NCI-H1694 treated with DMSO at 0.1 percent for 48 hours (cell line): ENCODE measurements around the gene TMCO4.
"Not testable (repeated sequence)": the region's sequence is repeated elsewhere in the genome, so short reads cannot be mapped to it uniquely, and the experiment has no call there.

Experiments used
- DNase-seq: peaks from one replicate; lab custom pipeline; 2025; lab: John Stamatoyannopoulos, UW

TMCO4 gene

DNA sequence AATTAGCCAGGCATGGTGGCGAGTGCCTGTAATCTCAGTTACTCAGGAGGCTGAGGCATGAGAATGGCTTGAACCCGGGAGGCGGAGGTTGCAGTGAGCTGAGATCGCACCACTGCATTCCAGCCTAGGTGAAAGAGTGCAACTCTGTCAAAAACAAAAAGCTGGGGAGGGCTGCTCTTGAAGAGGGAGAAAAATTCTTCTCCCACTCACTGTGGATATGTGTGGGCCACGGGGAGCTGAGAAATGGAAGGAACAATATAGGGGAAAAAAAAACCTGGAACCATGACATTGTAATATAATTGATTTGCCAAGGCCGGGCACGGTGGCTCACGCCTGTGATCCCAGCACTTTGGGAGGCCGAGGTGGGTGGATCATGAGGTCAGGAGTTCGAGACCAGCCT lies 163.0 kb downstream of the TMCO4 start:
- DNase-seq = not testable (repeated sequence)

DNA sequence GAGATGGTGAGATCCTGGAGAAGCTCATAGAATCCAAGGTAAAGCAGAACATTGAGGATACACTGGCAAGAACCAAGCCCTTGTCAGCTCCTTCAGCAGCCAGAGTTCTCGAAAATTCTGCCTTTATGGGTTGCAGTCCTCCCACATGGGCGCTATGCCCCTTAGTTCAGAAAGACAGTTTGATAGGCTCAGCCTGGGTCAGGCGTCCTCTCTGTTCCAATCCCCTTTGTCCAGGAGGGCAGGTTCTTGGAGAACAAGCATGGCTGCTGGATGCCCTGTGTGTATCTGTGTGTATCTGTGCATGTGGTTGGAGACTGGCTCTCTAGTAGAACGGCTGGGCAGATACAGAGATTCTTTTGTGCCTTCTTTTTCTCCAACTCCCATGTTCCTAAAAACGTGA lies 163.7 kb downstream of the TMCO4 start:
- no peak for DNase-seq

DNA sequence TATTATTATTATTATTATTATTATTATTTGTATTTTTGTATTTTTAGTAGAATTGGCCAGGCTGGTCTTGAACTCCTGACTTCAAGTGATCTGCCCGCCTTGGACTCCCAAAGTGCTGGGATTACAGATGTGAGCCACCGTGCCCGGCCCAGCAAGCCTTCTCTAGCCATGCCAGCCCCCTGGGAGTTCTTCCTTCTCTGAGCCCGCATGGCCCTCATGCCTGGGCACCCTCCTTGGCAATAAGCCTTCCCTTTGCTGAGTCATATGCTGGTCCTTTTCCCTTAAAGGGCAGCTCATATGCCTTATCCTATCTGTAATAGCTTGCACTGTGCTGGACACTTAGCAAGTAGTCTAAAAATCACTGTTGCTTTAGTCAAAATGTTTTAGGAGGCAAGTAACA lies 164.1 kb downstream of the TMCO4 start:
- DNase-seq = no peak

DNA sequence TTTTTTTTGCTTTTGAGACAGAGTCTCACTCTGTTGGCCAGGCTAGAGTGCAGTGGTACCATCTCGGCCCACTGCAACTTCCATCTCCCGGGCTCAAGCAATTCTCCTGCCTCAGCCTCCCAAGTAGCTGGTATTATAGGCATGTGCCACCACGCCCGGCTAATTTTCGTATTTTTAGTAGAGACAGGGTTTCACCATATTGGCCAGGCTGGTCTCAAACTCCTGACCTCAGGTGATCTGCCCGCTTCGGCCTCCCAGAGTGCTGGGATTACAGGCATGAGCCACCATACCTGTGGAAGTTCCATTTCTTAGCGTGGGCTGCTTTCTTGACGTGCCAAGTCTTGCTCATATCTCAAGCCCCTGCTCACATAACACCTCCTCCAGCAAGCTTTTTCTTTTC lies 164.7 kb downstream of the TMCO4 start:
- not testable (repeated sequence) for DNase-seq

DNA sequence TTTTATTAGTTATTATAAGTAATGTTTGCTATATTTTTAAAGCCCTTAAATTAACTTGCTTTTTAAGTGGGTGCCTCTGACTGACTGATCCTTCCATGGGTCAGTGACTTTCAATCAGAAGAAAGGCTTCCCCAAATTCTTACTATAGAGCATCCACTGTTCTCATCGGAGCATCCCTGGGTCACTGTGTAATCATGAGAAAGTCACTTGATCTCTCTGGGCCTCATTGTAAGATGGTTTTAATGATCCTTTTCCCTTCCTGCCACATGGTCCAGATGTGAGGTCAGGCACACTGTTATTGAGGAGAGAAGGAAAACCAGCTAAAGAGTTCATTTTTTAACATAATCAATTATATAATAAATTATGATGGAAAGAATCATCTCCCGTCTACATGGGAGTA lies 166.6 kb downstream of the TMCO4 start:
- DNase-seq = no peak
